IMR-90 (cell line): ENCODE measurements around the gene PLBD2. TPM values are rescaled to one million over a fixed set of nuclear protein-coding genes. Genes with fewer than 3 reads are reported as not detected.

Experiments used
- ATAC-seq: fragments of 200-7000 bp; cut with Tn5 transposase; 2 replicates; pipeline ENCODE4 v1.9.1; 2020; ENCODE audit warnings: low read depth, mild to moderate bottlenecking, moderate library complexity
- BruUV-seq: library from RNA; stranded (reverse); fragments of 400-500 nt; replicated peaks from 2 replicates; lab custom pipeline; 2021; lab: Mats Ljungman, UMichigan
- CTCF ChIA-PET: fragments of 300-600 bp; formaldehyde crosslinking; extraction: SDS; loops from one replicate; lab custom pipeline; 2021; ENCODE audit warnings: antibody characterized with exemption; lab: Yijun Ruan, JAX
- POLR2A ChIA-PET: fragments of 300-600 bp; sonication (Branson Sonifier 250); formaldehyde crosslinking; loops from one replicate; lab custom pipeline; 2022; ENCODE audit warnings: antibody characterized with exemption; ENCODE audit not compliant: unreplicated experiment; lab: Charles Lee
- DNase-seq: peaks from one replicate; pipeline ENCODE4 v3.0.0; 2013
- H2AFZ ChIP-seq: replicated peaks from 2 replicates; pipeline ENCODE3; 2013; ENCODE audit warnings: low read length, mild to moderate bottlenecking; ENCODE audit not compliant: poor library complexity
- H2AK5ac ChIP-seq: 2 replicates; pipeline ENCODE4 v1.6.1; 2013; ENCODE audit warnings: low read depth, low read length, inconsistent platforms
- H2AK9ac ChIP-seq: replicated peaks from 2 replicates; pipeline ENCODE3; 2013; ENCODE audit warnings: mild to moderate bottlenecking, low read depth, low read length, moderate library complexity; ENCODE audit not compliant: poor library complexity
- H2BK120ac ChIP-seq: 2 replicates; pipeline ENCODE4 v1.6.1; 2013; ENCODE audit warnings: low read depth, low read length, inconsistent platforms
- H2BK15ac ChIP-seq: 3 replicates; pipeline ENCODE4 v1.6.1; 2013; ENCODE audit warnings: low read depth, low read length, inconsistent platforms
- H2BK20ac ChIP-seq: 2 replicates; pipeline ENCODE4 v1.6.1; 2013; ENCODE audit warnings: low read depth, mild to moderate bottlenecking, inconsistent platforms, low read length, moderate library complexity
- H2BK5ac ChIP-seq: 2 replicates; pipeline ENCODE4 v1.6.1; 2013; ENCODE audit warnings: mild to moderate bottlenecking, low read depth, low read length, inconsistent platforms; ENCODE audit not compliant: poor library complexity, severe bottlenecking
- H3K14ac ChIP-seq: replicated peaks from 2 replicates; pipeline ENCODE4 v1.6.1; 2013; ENCODE audit warnings: low read depth, low read length, inconsistent platforms
- H3K18ac ChIP-seq: 2 replicates; pipeline ENCODE4 v1.6.1; 2013; ENCODE audit warnings: low read depth, low read length, control low read depth
- H3K23ac ChIP-seq: 2 replicates; pipeline ENCODE4 v1.6.1; 2013; ENCODE audit warnings: low read depth, low read length, inconsistent platforms
- H3K27ac ChIP-seq: 2 replicates; pipeline ENCODE4 v1.5.1; 2013; ENCODE audit warnings: mild to moderate bottlenecking, control low read depth, low read length; ENCODE audit not compliant: insufficient read depth
- H3K27me3 ChIP-seq: 2 replicates; pipeline ENCODE4 v1.6.1; 2013; ENCODE audit warnings: low read length; ENCODE audit not compliant: control insufficient read depth, insufficient read depth
- H3K36me3 ChIP-seq: 2 replicates; pipeline ENCODE4 v1.6.1; 2013; ENCODE audit warnings: low read length, mixed read lengths; ENCODE audit not compliant: control insufficient read depth, insufficient read depth
- H3K4ac ChIP-seq: 2 replicates; pipeline ENCODE4 v1.6.1; 2013; ENCODE audit warnings: low read depth, low read length, inconsistent platforms
- H3K4me1 ChIP-seq: 2 replicates; pipeline ENCODE4 v1.6.1; 2013; ENCODE audit warnings: low read length, mixed read lengths; ENCODE audit not compliant: control insufficient read depth, insufficient read depth
- H3K4me2 ChIP-seq: 2 replicates; pipeline ENCODE4 v1.6.1; 2013; ENCODE audit warnings: low read depth, mild to moderate bottlenecking, control low read depth, low read length, moderate library complexity
- H3K4me3 ChIP-seq: 2 replicates; pipeline ENCODE4 v1.5.1; 2013; ENCODE audit warnings: low read depth, mild to moderate bottlenecking, control low read depth, low read length, moderate library complexity; ENCODE audit not compliant: insufficient read depth
- H3K56ac ChIP-seq: 2 replicates; pipeline ENCODE4 v1.6.1; 2013; ENCODE audit warnings: low read length, inconsistent platforms; ENCODE audit not compliant: insufficient read depth; ENCODE audit errors: extremely low read depth
- H3K79me1 ChIP-seq, 2 experiments: 2 replicates each; pipeline ENCODE4 v1.6.1; 2013; ENCODE audit warnings: low read length in 2 of 2, inconsistent platforms in 1 of 2, low read depth in 1 of 2
- H3K9ac ChIP-seq: 2 replicates; pipeline ENCODE4 v1.6.1; 2013; ENCODE audit warnings: low read depth, low read length, control low read depth
- H3K9me1 ChIP-seq: 2 replicates; pipeline ENCODE4 v1.6.1; 2013; ENCODE audit warnings: low read length, inconsistent platforms; ENCODE audit not compliant: insufficient read depth
- H3K9me3 ChIP-seq: 2 replicates; pipeline ENCODE4 v1.6.1; 2013; ENCODE audit warnings: low read length; ENCODE audit not compliant: control insufficient read depth, insufficient read depth
- H4K20me1 ChIP-seq: 2 replicates; pipeline ENCODE4 v1.6.1; 2013; ENCODE audit warnings: low read length, inconsistent platforms; ENCODE audit not compliant: insufficient read depth
- H4K5ac ChIP-seq: 2 replicates; pipeline ENCODE4 v1.6.1; 2013; ENCODE audit warnings: mild to moderate bottlenecking, low read depth, low read length, control low read depth
- H4K8ac ChIP-seq, 2 experiments: 2 replicates each; pipeline ENCODE4 v1.6.1; 2013; ENCODE audit warnings: low read depth in 2 of 2, low read length in 2 of 2, control low read depth in 1 of 2, inconsistent platforms in 1 of 2
- H4K91ac ChIP-seq: 2 replicates; pipeline ENCODE4 v1.6.1; 2013; ENCODE audit warnings: low read depth, low read length, inconsistent platforms; ENCODE audit not compliant: insufficient read depth
- CEBPB ChIP-seq: IDR thresholded peaks from 2 replicates; pipeline ENCODE4 v1.6.1; 2012; ENCODE audit warnings: low read depth, low read length, improper control_type of control experiment
- POLR2A ChIP-seq: IDR thresholded peaks from 2 replicates; pipeline ENCODE4 v1.6.1; 2012; ENCODE audit warnings: mild to moderate bottlenecking, low read depth, low read length
- WGBS, 2 experiments: methylation state at CpG; one replicate each; pipeline versions ENCODE4 v1.1.5 to v1.1.7; 2013; ENCODE audit warnings: missing lambda C conversion rate in 2 of 2; ENCODE audit not compliant: insufficient read length in 1 of 2; ENCODE audit errors: extremely low coverage in 2 of 2; 5-methylcytosine and 5-hydroxymethylcytosine counted together
- dilution Hi-C: fragments of 300-500 bp; cut with HindIII; formaldehyde crosslinking; loops from one replicate; pipeline ENCODE4 v1.14.3; 2018; ENCODE audit warnings: low sequenced_read_pairs; ENCODE audit not compliant: unreplicated experiment
- in situ Hi-C: fragments of 300-500 bp; cut with MboI; formaldehyde crosslinking; loops from 3 replicates; pipeline ENCODE4 v1.14.3; 2019; ENCODE audit warnings: low sequenced_read_pairs, inconsistent platforms, mixed read lengths
- intact Hi-C: fragments of 100-400 bp; cut with micrococcal nuclease; formaldehyde crosslinking; loops from 2 replicates; pipeline ENCODE4 v1.10.0; 2022
- polyA plus RNA-seq, 3 experiments: library from polyadenylated mRNA; depleted of rRNA; stranded (reverse); fragments of >200 nt; gene quantifications; 2 replicates each; pipeline ENCODE4 v1.2.3, GENCODE V29; 2012; ENCODE audit warnings: low replicate concordance in 1 of 3
- total RNA-seq: library from RNA; depleted of rRNA; stranded (reverse); fragments of >200 nt; gene quantifications from 2 replicates; pipeline ENCODE4 v1.2.3, GENCODE V29; 2012

Gene PLBD2
- total and polyA plus RNA-seq, 2 of the 4 experiments (the other 2 are of a cell fraction), result 7.3 to 44.5 TPM

DNA sequence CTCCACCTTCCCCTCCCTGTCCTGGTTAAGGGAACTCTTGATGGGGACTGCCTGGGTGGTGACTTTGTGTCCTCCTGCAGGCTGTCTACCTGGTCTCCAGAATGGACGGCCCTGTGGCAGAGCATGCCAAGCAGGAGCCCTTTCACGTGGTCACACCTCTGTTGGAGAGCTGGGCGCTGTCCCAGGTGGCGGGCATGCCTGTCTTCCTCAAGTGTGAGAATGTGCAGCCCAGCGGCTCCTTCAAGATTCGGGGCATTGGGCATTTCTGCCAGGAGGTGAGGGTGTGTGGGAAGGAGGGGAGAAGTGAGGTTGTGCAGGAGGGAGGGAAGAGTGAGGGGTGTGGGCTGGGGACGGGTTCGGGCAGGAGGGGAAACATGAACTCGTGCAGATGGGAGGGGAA, 69.5 kb downstream of the PLBD2 start:
- H3K4me3 ChIP-seq, result no peak overlapping the region
- no peaks in the 10 kb centered on the region for H3K36me3 ChIP-seq
- ChIA-PET POLR2A (no interaction called here), CTCF (no interaction called here)
- no peak overlapping the region for H2AK9ac ChIP-seq
- H2AFZ ChIP-seq, result no peak overlapping the region
- H2BK15ac ChIP-seq, result no peak overlapping the region
- BruUV-seq, result no TSS peak
- dilution Hi-C loops (no loop called here), in situ Hi-C loops (loop anchor here (5.0 kb wide), 1 partner anchor 231 kb away; no protein-coding TSS in a partner anchor), intact Hi-C loops (loop anchor here (2.0 kb wide), 1 partner anchor 379 kb away; no protein-coding TSS in a partner anchor)
- H3K4ac ChIP-seq, result no peak overlapping the region
- H3K27ac ChIP-seq, result no peak overlapping the region
- no peaks in the 10 kb centered on the region for H3K9me1 ChIP-seq
- ATAC-seq, result no peak
- no peak overlapping the region for H3K9ac ChIP-seq
- peaks cover 3% of the 10 kb centered on the region; the same call in 1 of the 2 replicates for H3K9me3 ChIP-seq
- H4K5ac ChIP-seq, result no peak overlapping the region
- no peak overlapping the region for H3K4me2 ChIP-seq
- H3K14ac ChIP-seq, result no peak overlapping the region
- no peak overlapping the region for H3K23ac ChIP-seq
- H3K4me1 ChIP-seq, result no peaks in the 10 kb centered on the region; the same call in 1 of the 2 replicates
- no peak overlapping the region for H2AK5ac ChIP-seq
- no peak overlapping the region for H4K8ac ChIP-seq
- TF ChIP-seq POLR2A, result no peak
- TF ChIP-seq CEBPB, result no peak
- no peak overlapping the region for H2BK20ac ChIP-seq
- no peak overlapping the region for H3K18ac ChIP-seq
- H4K91ac ChIP-seq, result no peak overlapping the region
- WGBS, 2 experiments, result 56% methylated on average over 8 of the region's 9 CpGs; no CpG with 5 or more reads in 1 of the 2 experiments
- H3K56ac ChIP-seq, result no peak overlapping the region
- H2BK5ac ChIP-seq, result no peak overlapping the region
- H3K79me1 ChIP-seq, result 0 out of 4 replicates have a peak, but pooled peaks cover 0 to 2% of the 10 kb centered on the region in 2 experiments
- H4K20me1 ChIP-seq, result no peaks in the 10 kb centered on the region
- H2BK120ac ChIP-seq, result no peak overlapping the region
- no peaks in the 10 kb centered on the region for H3K27me3 ChIP-seq
- no peak for DNase-seq
